ENCODE data around the gene ADD1. TPM values are rescaled to one million over a fixed set of nuclear protein-coding genes. Genes with fewer than 3 reads are reported as not detected.

ADD1 gene
- total RNA-seq, 1 experiment from 2014 or later, result 125 TPM

DNA sequence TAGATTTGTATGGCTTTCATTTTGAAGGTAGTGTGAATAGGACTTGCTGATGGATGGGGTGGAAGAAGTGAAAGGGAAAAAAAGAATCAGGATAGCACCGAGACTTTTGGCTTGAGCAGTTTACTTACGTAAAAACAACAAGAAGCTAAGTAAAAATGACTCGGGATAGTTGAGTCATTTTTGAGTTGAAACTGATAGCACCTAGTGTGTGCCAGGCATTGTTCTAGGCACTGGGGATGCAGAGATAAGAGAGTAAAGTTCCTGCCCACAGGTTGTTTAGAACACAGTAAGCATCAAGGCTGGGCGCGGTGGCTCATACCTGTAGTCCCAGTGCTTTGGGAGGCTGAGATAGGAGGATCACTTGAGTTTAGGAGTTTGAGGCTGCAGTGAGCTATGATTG lies 34.7 kb downstream of the ADD1 start:
- Mint-ChIP-seq H3K27ac (ENCODE audit: unreplicated experiment) (no peak overlapping the region), H3K9me3 (ENCODE audit: low read depth, unreplicated experiment) (no peaks in the 10 kb centered on the region), H3K4me1 (ENCODE audit: low read depth, unreplicated experiment) (no peaks in the 10 kb centered on the region), H3K4me3 (ENCODE audit: low read depth, unreplicated experiment) (no peak overlapping the region), H3K27me3 (ENCODE audit: unreplicated experiment) (no peaks in the 10 kb centered on the region), H3K36me3 (ENCODE audit: insufficient read depth, unreplicated experiment) (peaks cover 13% of the 10 kb centered on the region)
- CTCF ChIA-PET, result interaction anchor here (0.6 kb wide), 1 partner anchor 23 kb away, joined by 5 read pairs; no protein-coding TSS in a partner anchor
- DNase-seq, result no peak
- no TSS peak for BruUV-seq (replicated peaks)
- intact Hi-C loops (cut with micrococcal nuclease; ENCODE audit: unreplicated experiment), result no loop called here
- TF ChIP-seq, protein P1, sequence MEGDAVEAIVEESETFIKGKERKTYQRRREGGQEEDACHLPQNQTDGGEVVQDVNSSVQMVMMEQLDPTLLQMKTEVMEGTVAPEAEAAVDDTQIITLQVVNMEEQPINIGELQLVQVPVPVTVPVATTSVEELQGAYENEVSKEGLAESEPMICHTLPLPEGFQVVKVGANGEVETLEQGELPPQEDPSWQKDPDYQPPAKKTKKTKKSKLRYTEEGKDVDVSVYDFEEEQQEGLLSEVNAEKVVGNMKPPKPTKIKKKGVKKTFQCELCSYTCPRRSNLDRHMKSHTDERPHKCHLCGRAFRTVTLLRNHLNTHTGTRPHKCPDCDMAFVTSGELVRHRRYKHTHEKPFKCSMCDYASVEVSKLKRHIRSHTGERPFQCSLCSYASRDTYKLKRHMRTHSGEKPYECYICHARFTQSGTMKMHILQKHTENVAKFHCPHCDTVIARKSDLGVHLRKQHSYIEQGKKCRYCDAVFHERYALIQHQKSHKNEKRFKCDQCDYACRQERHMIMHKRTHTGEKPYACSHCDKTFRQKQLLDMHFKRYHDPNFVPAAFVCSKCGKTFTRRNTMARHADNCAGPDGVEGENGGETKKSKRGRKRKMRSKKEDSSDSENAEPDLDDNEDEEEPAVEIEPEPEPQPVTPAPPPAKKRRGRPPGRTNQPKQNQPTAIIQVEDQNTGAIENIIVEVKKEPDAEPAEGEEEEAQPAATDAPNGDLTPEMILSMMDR (IDR thresholded peaks at IDR 0.05; ENCODE audit: unreplicated experiment), result no peak

DNA sequence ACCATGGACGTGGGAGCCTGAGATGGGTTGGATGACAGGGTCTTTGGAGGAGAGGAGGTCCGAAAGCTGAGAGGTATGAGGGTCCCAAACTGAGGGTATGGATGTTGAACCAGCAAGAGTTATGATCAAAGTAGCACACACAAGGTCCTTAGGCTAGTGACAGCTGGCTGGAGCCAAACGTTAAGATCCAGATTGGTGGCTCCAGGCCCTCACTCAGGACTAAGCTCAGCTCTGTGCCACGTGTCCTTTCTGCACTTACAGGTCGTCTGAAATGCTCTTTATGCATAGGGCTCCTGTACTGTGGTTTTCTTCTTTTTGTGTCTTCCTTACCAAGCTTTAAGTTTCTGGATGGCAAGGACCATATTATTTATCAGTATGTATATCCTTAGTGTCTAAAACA lies 35.4 kb downstream of the ADD1 start:
- H3K36me3 Mint-ChIP-seq (ENCODE audit: insufficient read depth, unreplicated experiment), result peaks cover 13% of the 10 kb centered on the region
- intact Hi-C loops (cut with micrococcal nuclease; ENCODE audit: unreplicated experiment), result no loop called here
- CTCF ChIA-PET, result no interaction called here
- no peaks in the 10 kb centered on the region for H3K4me1 Mint-ChIP-seq (ENCODE audit: low read depth, unreplicated experiment)
- TF ChIP-seq, protein P1 (IDR thresholded peaks at IDR 0.05; ENCODE audit: unreplicated experiment), result no peak
- no peak overlapping the region for H3K4me3 Mint-ChIP-seq (ENCODE audit: low read depth, unreplicated experiment)
- no peak for DNase-seq
- no peaks in the 10 kb centered on the region for H3K9me3 Mint-ChIP-seq (ENCODE audit: low read depth, unreplicated experiment)
- BruUV-seq (replicated peaks), result no TSS peak
- H3K27ac Mint-ChIP-seq (ENCODE audit: unreplicated experiment), result no peak overlapping the region
- H3K27me3 Mint-ChIP-seq (ENCODE audit: unreplicated experiment), result no peaks in the 10 kb centered on the region

DNA sequence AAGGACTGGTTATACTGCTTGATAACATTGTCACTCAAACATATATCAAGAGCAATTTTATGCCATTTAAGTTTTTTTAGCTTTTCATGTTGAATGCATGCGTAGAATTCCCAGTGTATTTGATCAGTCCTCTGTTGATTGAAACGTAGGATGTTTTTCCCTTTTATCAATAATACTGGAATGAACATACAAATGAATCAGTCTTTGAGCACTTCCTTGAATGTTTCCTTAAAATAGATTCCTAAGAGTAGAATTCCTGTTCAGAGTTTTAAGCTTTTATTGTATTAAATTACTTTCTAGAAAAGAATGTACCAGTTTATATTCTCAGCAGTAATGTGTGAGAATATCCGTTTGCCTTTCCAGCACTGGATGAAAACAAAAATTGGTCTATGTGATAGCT lies 37.8 kb downstream of the ADD1 start:
- CTCF ChIA-PET, result no interaction called here
- H3K27ac Mint-ChIP-seq (ENCODE audit: unreplicated experiment), result no peak overlapping the region

DNA sequence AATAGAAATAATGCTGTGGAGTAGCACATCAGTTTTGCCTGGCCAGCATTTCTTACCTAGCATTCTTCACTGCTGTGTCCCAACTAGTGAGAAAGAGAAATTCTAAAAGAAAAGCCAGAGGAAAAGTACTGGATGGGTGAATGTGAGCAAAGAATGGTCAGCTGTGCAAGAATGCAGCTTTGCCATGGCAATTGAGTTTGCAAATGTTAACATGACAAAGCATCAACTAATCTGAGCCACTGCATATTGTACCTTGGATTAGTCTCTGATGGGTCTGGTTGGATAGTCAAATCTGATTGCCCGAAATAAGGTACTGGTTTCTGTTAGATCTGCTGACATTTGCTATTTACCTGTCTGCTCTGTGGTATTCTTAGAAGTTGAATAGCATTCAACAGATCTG lies 38.7 kb downstream of the ADD1 start:
- H3K27me3 Mint-ChIP-seq (ENCODE audit: unreplicated experiment), result no peaks in the 10 kb centered on the region
- no peak for DNase-seq
- CTCF ChIA-PET, result no interaction called here

More for the DNA sequence above, 37.8 kb downstream of the ADD1 start:
- intact Hi-C loops (cut with micrococcal nuclease; ENCODE audit: unreplicated experiment), result no loop called here
- Mint-ChIP-seq H3K9me3 (ENCODE audit: low read depth, unreplicated experiment) (no peaks in the 10 kb centered on the region), H3K27me3 (ENCODE audit: unreplicated experiment) (no peaks in the 10 kb centered on the region), H3K4me1 (ENCODE audit: low read depth, unreplicated experiment) (no peaks in the 10 kb centered on the region), H3K36me3 (ENCODE audit: insufficient read depth, unreplicated experiment) (peaks cover 24% of the 10 kb centered on the region), H3K4me3 (ENCODE audit: low read depth, unreplicated experiment) (no peak overlapping the region)
- BruUV-seq (replicated peaks), result no TSS peak
- DNase-seq, result no peak
- TF ChIP-seq, protein P1 (IDR thresholded peaks at IDR 0.05; ENCODE audit: unreplicated experiment), result no peak

More for the DNA sequence above, 38.7 kb downstream of the ADD1 start:
- Mint-ChIP-seq H3K4me3 (ENCODE audit: low read depth, unreplicated experiment) (no peak overlapping the region), H3K27ac (ENCODE audit: unreplicated experiment) (no peak overlapping the region), H3K36me3 (ENCODE audit: insufficient read depth, unreplicated experiment) (peaks cover 26% of the 10 kb centered on the region), H3K4me1 (ENCODE audit: low read depth, unreplicated experiment) (no peaks in the 10 kb centered on the region), H3K9me3 (ENCODE audit: low read depth, unreplicated experiment) (no peaks in the 10 kb centered on the region)
- BruUV-seq (replicated peaks), result no TSS peak
- intact Hi-C loops (cut with micrococcal nuclease; ENCODE audit: unreplicated experiment), result no loop called here
- TF ChIP-seq, protein P1 (IDR thresholded peaks at IDR 0.05; ENCODE audit: unreplicated experiment), result no peak

All from Calu3 (cell line).